Fibroblast of skin of left quadriceps (primary cell): ENCODE measurements around the gene PLEKHA1.

Source experiments
- DNase-seq, 2 experiments: peaks; one replicate each; pipeline ENCODE4 v3.0.0-alpha.2; 2013; ENCODE audit warnings: low read depth in 2 of 2

The PLEKHA1 gene

GRCh38 chr10:122461729-122462532 is 87.4 kb downstream of the PLEKHA1 start:
- no peak for DNase-seq

GRCh38 chr10:122462533-122463465 is 88.3 kb downstream of the PLEKHA1 start:
- no peak for DNase-seq

GRCh38 chr10:122463466-122464249 is 89.2 kb downstream of the PLEKHA1 start:
- no peak for DNase-seq

GRCh38 chr10:122464250-122464510 is 89.7 kb downstream of the PLEKHA1 start:
- DNase-seq: no peak

GRCh38 chr10:122464586-122464985 is 90.1 kb downstream of the PLEKHA1 start:
- DNase-seq: no peak

GRCh38 chr10:122465401-122466040 is 91.0 kb downstream of the PLEKHA1 start:
- no peak for DNase-seq

GRCh38 chr10:122466951-122467381 is 92.5 kb downstream of the PLEKHA1 start:
- DNase-seq: no peak

- no peak for DNase-seq
These were observed 93.2 kb downstream of the PLEKHA1 start for GRCh38 chr10:122467701-122468100.

- DNase-seq: no peak
These were observed 93.9 kb downstream of the PLEKHA1 start for GRCh38 chr10:122468307-122468925.

GRCh38 chr10:122468926-122469781 is 94.6 kb downstream of the PLEKHA1 start:
- peak; percentile 96 to 97 for DNase-seq

GRCh38 chr10:122469848-122470247 is 95.3 kb downstream of the PLEKHA1 start:
- DNase-seq: no peak

GRCh38 chr10:122471531-122472177 is 97.1 kb downstream of the PLEKHA1 start:
- DNase-seq: no peak

- DNase-seq: no peak
These were observed 98.6 kb downstream of the PLEKHA1 start for GRCh38 chr10:122473116-122473515.

GRCh38 chr10:122474131-122474818 is 99.8 kb downstream of the PLEKHA1 start:
- DNase-seq: no peak

GRCh38 chr10:122475100-122475499 is 100.6 kb downstream of the PLEKHA1 start:
- DNase-seq: no peak

- DNase-seq: no peak
These were observed 101.3 kb downstream of the PLEKHA1 start for GRCh38 chr10:122475591-122476332.

GRCh38 chr10:122476333-122476695 is 101.8 kb downstream of the PLEKHA1 start:
- DNase-seq: no peak

- no peak for DNase-seq
These were observed 102.9 kb downstream of the PLEKHA1 start for GRCh38 chr10:122477436-122477835.
